Loucy (cell line): ENCODE results near the gene TBL1X.
A peak's percentile ranks its signal among the peaks of the same experiment; 100 is the strongest.
"Not testable (repeated sequence)": the region's sequence is repeated elsewhere in the genome, so short reads cannot be mapped to it uniquely, and the experiment has no call there.

ENCODE experiments used
- H2AFZ ChIP-seq: fragments of 200-600 bp; sonication (generic); 2 replicates; pipeline ENCODE4 v1.6.0; 2016; ENCODE audit warnings: antibody characterized with exemption, mild to moderate bottlenecking, low read length, moderate library complexity
- H3F3A ChIP-seq: fragments of 200-600 bp; 2 replicates; pipeline ENCODE4 v1.6.0; 2016; ENCODE audit warnings: antibody characterized with exemption, low read depth, mild to moderate bottlenecking
- H3K27me3 ChIP-seq: fragments of 200-600 bp; sonication (generic); 2 replicates; pipeline ENCODE4 v1.6.1; 2014; ENCODE audit warnings: low read length, mild to moderate bottlenecking; ENCODE audit not compliant: insufficient read depth, poor library complexity, severe bottlenecking
- H3K36me3 ChIP-seq: fragments of 200-600 bp; sonication (generic); 2 replicates; pipeline ENCODE4 v1.6.1; 2016; ENCODE audit warnings: low read length; ENCODE audit not compliant: insufficient read depth
- H3K4me1 ChIP-seq: fragments of 200-600 bp; sonication (generic); 2 replicates; pipeline ENCODE4 v1.5.1; 2014; ENCODE audit warnings: low read length, mild to moderate bottlenecking; ENCODE audit not compliant: insufficient read depth, poor library complexity, severe bottlenecking
- H3K4me2 ChIP-seq: fragments of 200-600 bp; sonication (generic); 2 replicates; pipeline ENCODE4 v1.6.0; 2014; ENCODE audit warnings: antibody characterized with exemption, low read length, low read depth, mild to moderate bottlenecking; ENCODE audit not compliant: poor library complexity, severe bottlenecking
- H3K4me3 ChIP-seq: fragments of 200-600 bp; sonication (generic); 2 replicates; pipeline ENCODE4 v1.5.1; 2014; ENCODE audit warnings: low read length, mild to moderate bottlenecking, mixed read lengths; ENCODE audit not compliant: poor library complexity, severe bottlenecking
- H3K79me2 ChIP-seq: fragments of 200-600 bp; sonication (generic); 2 replicates; pipeline ENCODE4 v1.6.1; 2014; ENCODE audit warnings: low read length; ENCODE audit not compliant: insufficient read depth
- H3K9ac ChIP-seq: fragments of 200-600 bp; sonication (generic); 2 replicates; pipeline ENCODE4 v1.6.0; 2014; ENCODE audit warnings: mild to moderate bottlenecking, low read depth, low read length, moderate library complexity; ENCODE audit not compliant: poor library complexity, severe bottlenecking
- H3K9me2 ChIP-seq: fragments of 200-600 bp; sonication (generic); replicated peaks from 2 replicates; pipeline ENCODE4 v1.6.1; 2016; ENCODE audit warnings: low read depth, low read length, mixed read lengths
- H3K9me3 ChIP-seq: fragments of 200-600 bp; sonication (generic); 2 replicates; pipeline ENCODE4 v1.6.1; 2014; ENCODE audit warnings: mild to moderate bottlenecking, antibody characterized with exemption, low read length, low read depth; ENCODE audit not compliant: insufficient read depth
- H4K20me1 ChIP-seq: fragments of 200-600 bp; sonication (generic); 2 replicates; pipeline ENCODE4 v1.6.0; 2014; ENCODE audit warnings: antibody characterized with exemption, low read length, mild to moderate bottlenecking; ENCODE audit not compliant: insufficient read depth, poor library complexity, severe bottlenecking
- EZH2phosphoT487 ChIP-seq: fragments of 200-600 bp; IDR thresholded peaks from 2 replicates; pipeline ENCODE4 v1.6.1; 2018; ENCODE audit warnings: antibody characterized with exemption, mild to moderate bottlenecking, moderate library complexity, borderline replicate concordance
- TF ChIP-seq, protein P1 (sequence below): fragments of 200-600 bp; sonication (generic); conservative IDR thresholded peaks from 2 replicates; pipeline ENCODE4 v1.5.1; 2014; ENCODE audit warnings: mild to moderate bottlenecking, antibody characterized with exemption, low read length

Gene TBL1X

DNA sequence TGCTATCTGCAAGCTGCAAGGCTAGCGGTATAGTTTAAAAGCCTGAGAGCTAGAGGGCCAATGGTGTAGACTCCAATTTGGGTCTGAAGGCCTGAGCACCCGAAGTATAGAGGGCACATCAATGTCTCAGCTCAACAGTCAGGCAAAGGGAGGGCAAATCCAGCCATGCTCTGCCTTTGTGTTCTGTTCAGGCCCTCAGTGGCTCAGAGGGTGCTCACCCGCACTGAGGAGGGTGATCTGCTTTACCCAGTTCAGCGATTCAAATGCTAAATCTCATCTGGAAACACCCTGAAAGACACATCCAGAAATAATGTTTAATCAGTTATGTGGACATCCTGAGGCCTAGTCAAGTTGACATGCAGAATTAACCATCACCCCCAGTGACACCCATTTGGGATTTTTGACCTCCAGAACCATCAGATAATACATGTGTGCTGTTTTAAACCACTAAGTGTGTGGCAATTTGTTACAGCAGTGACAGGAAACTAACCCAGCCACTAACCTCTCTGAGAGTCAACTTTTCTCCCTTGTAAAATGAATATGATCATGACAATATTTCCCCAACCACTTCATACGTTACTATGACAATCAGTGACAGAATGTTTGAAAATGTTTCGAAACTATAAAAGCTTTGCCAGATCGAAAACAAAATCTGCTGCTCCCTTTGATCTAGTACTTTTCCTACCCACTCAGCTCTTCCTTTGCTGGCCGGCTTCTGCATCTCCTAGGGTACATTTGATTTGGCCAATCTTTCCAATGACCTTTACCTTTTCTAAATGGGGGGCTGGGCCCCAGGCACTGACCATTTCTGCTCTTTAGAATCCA lies 8.4 kb upstream of the TBL1X start:
- peak overlapping the region; percentile 43 for H3K4me3 ChIP-seq
- no peaks in the 10 kb centered on the region for H4K20me1 ChIP-seq
- H3K79me2 ChIP-seq, result no peaks in the 10 kb centered on the region
- H3K9ac ChIP-seq, result no peak overlapping the region
- H3K27me3 ChIP-seq, result no peaks in the 10 kb centered on the region
- H2AFZ ChIP-seq, result no peak overlapping the region
- H3K36me3 ChIP-seq, result no peaks in the 10 kb centered on the region
- H3K9me2 ChIP-seq, result no peaks in the 10 kb centered on the region
- H3F3A ChIP-seq, result no peaks in the 10 kb centered on the region
- no peaks in the 10 kb centered on the region for H3K9me3 ChIP-seq
- TF ChIP-seq, protein P1, sequence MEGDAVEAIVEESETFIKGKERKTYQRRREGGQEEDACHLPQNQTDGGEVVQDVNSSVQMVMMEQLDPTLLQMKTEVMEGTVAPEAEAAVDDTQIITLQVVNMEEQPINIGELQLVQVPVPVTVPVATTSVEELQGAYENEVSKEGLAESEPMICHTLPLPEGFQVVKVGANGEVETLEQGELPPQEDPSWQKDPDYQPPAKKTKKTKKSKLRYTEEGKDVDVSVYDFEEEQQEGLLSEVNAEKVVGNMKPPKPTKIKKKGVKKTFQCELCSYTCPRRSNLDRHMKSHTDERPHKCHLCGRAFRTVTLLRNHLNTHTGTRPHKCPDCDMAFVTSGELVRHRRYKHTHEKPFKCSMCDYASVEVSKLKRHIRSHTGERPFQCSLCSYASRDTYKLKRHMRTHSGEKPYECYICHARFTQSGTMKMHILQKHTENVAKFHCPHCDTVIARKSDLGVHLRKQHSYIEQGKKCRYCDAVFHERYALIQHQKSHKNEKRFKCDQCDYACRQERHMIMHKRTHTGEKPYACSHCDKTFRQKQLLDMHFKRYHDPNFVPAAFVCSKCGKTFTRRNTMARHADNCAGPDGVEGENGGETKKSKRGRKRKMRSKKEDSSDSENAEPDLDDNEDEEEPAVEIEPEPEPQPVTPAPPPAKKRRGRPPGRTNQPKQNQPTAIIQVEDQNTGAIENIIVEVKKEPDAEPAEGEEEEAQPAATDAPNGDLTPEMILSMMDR, result no peak
- TF ChIP-seq EZH2phosphoT487, result no peak
- H3K4me1 ChIP-seq, result peaks cover 10% of the 10 kb centered on the region
- peak overlapping the region; percentile 73 for H3K4me2 ChIP-seq

DNA sequence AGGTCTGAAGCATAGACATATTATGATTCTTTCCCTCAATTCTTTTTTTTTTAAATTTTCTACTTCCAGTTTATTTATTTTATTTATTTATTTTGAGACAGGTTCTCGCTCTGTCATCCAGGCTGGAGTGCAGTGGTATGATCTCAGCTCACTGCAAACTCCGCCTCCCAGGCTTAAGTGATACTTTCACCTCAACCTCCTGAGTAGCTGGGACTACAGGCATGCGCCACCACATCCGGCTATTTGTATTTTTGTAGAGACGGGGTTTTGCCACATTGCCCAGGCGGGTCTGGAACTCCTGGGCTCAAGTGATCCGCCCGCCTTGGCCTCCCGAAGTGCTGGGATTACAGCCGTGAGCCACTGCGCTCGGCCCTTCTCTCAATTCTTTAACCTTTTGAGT lies 6.8 kb upstream of the TBL1X start:
- not testable (repeated sequence) for H3K27me3 ChIP-seq, H4K20me1 ChIP-seq, H3F3A ChIP-seq, H2AFZ ChIP-seq, H3K4me3 ChIP-seq, H3K36me3 ChIP-seq, H3K9me3 ChIP-seq, H3K9ac ChIP-seq, H3K79me2 ChIP-seq, H3K4me2 ChIP-seq, H3K9me2 ChIP-seq
- peaks cover 17% of the 10 kb centered on the region for H3K4me1 ChIP-seq

DNA sequence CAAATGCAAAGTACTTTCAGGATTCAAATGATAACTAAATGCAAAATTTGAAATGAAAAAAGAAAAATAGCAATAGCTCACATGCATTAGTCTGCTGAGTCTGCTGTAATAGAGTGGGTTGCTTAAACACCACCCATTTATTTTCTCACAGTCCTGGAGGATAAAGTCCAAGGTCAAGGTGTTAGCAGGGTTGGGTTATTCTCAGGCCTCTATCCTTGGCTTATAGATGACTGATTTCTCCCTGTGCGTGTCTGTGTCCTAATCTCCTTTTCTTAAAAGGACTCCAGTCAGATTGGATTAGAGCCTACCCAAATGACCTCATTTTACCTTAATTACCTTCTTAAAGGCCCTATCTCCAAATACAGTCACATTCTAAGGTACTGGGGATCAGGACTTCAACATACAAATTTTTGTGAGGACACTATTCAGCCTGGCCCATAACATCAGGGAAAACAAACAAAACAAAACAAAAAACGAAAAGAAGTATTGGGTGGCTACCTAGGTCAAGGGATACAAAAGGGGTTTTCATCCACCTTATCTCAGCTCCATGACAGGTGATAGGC lies 6.3 kb upstream of the TBL1X start:
- Histone ChIP-seq H3F3A (no peaks in the 10 kb centered on the region), H3K9me3 (no peaks in the 10 kb centered on the region), H3K4me3 (no peak overlapping the region), H3K9me2 (no peaks in the 10 kb centered on the region), H4K20me1 (no peaks in the 10 kb centered on the region), H3K79me2 (no peaks in the 10 kb centered on the region), H3K27me3 (no peaks in the 10 kb centered on the region), H2AFZ (no peak overlapping the region), H3K4me2 (no peak overlapping the region), H3K9ac (no peak overlapping the region), H3K36me3 (no peaks in the 10 kb centered on the region), H3K4me1 (peaks cover 21% of the 10 kb centered on the region)
- TF ChIP-seq, protein P1, result no peak
- no peak for TF ChIP-seq EZH2phosphoT487
